ENCODE results near the gene PMAIP1.

DNA sequence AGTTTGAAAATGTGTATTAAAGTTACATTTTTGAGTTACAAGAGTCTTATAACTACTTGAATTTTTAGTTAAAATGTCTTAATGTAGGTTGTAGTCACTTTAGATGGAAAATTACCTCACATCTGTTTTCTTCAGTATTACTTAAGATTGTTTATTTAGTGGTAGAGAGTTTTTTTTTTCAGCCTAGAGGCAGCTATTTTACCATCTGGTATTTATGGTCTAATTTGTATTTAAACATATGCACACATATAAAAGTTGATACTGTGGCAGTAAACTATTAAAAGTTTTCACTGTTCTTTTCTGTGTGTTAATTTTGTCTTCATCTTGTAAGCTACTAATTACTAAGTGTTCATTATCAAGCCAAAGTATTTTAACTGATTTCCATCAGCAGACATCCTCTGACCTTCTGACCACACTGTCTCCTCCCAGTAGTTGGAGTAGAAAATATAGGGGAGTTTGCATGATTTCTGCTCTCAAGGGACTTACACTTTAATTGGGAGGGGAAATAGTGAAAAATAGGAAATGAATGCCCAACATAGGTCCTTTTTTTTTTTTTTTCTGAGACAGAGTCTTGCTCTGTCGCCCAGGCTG is 4.3 kb downstream of the PMAIP1 start:
- TF ChIP-seq POLR2A (IDR thresholded peaks at IDR 0.05; ENCODE audit: control extremely low read depth in 1 of 2, low read depth in 2 of 2, low read length in 2 of 2): no peak
- TF ChIP-seq EP300 (IDR thresholded peaks at IDR 0.05; ENCODE audit: borderline replicate concordance in 1 of 2, low read depth in 2 of 2, low read length in 2 of 2): no peak
- TF ChIP-seq, protein P1, sequence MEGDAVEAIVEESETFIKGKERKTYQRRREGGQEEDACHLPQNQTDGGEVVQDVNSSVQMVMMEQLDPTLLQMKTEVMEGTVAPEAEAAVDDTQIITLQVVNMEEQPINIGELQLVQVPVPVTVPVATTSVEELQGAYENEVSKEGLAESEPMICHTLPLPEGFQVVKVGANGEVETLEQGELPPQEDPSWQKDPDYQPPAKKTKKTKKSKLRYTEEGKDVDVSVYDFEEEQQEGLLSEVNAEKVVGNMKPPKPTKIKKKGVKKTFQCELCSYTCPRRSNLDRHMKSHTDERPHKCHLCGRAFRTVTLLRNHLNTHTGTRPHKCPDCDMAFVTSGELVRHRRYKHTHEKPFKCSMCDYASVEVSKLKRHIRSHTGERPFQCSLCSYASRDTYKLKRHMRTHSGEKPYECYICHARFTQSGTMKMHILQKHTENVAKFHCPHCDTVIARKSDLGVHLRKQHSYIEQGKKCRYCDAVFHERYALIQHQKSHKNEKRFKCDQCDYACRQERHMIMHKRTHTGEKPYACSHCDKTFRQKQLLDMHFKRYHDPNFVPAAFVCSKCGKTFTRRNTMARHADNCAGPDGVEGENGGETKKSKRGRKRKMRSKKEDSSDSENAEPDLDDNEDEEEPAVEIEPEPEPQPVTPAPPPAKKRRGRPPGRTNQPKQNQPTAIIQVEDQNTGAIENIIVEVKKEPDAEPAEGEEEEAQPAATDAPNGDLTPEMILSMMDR (IDR thresholded peaks at IDR 0.05; ENCODE audit: control extremely low read depth in 1 of 3, insufficient read depth in 1 of 3, low read depth in 1 of 3, low read length in 3 of 3): no peak
- no peak for TF ChIP-seq TAF1 (IDR thresholded peaks at IDR 0.05; ENCODE audit: low read depth, low read length)
- no peak for TF ChIP-seq MAFK (IDR thresholded peaks at IDR 0.05; ENCODE audit: low read depth, low read length)
- TF ChIP-seq POLR2AphosphoS5 (IDR thresholded peaks at IDR 0.05; ENCODE audit: low read depth, low read length): no peak
- TF ChIP-seq EZH2 (IDR thresholded peaks at IDR 0.05; ENCODE audit: low read depth, low read length, severe bottlenecking): no peak
- no peak for TF ChIP-seq GTF2F1 (IDR thresholded peaks at IDR 0.05; ENCODE audit: borderline replicate concordance, low read depth, low read length)
